DMS 273 (cell line): ENCODE results near the gene NWD2.

ENCODE experiments used
- DNase-seq: peaks from one replicate; lab custom pipeline; 2025; ENCODE audit not compliant: unreplicated experiment; lab: John Stamatoyannopoulos, UW

NWD2 gene

DNA sequence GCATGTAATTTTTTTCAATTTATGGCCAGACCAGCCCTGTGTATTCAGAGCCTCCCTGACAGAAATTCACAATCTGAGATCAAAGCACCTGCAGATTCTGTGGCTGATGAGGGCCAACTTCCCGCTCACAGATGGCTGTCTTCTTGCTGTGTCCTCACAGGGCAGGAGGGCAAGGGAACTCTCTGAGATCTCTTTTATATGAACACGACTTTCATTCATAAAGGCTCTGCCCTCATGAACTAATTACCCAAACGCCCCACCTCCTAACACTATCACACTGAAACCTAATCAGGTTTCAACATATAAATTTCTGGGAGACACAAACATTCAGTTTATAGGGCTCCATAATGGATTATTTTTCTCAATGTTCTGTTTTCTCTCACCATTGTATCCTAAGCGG is 192.6 kb downstream of the NWD2 start:
- DNase-seq, result no peak

- DNase-seq, result no peak
Measured at GRCh38 chr4:37438564-37439279, 194.2 kb downstream of the NWD2 start.

- no peak for DNase-seq
Measured at GRCh38 chr4:37439809-37440474, 195.4 kb downstream of the NWD2 start.

DNA sequence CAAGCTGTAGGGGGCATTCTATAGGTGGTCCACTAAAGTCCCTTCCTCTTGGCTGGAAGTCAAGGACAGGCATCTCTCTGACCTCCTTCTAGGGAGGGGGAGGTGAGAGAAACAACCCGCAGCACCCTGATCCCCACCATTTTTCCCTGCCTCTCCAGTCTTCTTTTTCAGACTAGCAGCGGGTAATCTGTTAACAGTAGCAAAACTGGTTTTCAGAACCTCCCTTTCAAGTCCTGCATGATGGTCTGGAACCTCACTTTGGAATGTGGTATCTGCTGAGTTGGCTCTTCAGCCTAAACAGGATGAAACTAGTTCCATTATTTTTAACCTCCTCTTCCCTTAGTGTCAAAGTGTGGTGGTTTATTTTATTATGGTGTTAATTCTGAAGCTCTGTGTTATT is 196.0 kb downstream of the NWD2 start:
- DNase-seq, result no peak

DNA sequence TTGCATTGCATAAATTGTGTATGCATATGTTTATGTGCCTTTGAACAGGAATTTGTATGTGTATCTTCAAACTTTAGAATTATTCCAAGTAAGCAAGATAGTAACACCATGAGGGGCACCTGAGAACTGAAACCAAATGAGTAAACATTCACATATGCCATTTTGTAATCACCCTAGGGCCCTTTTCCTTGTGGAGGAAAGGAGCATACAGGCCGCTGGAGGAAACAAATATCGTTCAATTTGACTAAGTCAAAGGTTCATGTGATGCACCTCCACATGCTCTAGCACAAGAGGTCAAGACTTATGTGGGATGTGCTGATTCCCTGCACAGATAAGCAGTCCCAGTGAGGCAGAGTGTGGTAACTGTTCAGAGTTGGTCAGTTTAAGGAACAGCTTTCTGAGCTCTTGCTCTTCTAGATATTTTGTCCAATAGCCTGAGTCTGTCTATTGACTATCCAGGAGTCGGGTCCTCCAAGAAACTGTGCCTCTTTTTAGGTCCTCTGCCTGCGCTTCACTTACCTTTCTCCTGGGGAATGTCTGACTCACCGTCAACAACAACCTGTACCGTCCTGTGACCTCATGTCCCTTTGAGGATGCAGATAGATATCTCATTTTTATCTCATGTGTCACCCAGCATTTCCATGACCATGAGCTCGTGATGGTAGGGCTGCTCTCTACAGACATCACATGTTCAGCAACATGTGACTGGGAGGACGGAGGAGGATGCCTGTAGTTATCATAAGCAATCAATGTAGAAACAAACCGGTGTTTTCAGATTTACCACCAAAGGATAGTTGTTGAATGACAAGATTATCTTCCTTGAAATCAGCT is 196.9 kb downstream of the NWD2 start:
- no peak for DNase-seq

DNA sequence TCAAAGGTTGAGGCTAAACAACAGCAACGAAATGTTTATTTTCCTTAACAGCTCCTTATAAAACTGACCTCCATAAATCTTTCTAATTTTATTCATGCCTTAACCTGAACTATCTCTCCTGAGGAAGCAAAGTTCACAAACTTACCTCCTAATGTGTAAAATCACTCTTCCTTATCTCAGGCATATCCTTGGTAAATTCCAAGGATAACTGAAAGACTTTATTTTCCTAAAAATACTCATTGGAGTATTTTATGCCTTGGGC is 197.4 kb downstream of the NWD2 start:
- DNase-seq, result no peak

GRCh38 chr4:37443137-37443536 is 198.6 kb downstream of the NWD2 start:
- DNase-seq, result no peak

DNA sequence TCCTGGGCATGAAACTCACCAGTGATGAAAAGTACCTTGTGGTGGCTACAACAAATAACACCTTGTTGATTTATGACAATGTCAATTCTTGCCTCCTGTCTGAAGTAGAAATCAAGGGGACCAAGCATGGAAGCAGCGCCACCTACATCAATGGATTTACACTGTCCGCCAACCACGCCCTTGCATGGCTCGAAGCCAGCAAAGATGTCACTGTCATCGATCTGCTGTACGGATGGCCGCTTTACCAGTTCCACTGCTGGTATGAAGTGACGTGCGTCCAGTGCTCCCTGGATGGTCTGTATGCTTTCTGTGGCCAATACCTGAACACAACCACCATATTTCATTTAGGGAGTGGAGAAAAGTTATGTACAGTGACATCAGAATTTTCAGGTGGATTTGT is 200.5 kb downstream of the NWD2 start:
- no peak for DNase-seq

DNA sequence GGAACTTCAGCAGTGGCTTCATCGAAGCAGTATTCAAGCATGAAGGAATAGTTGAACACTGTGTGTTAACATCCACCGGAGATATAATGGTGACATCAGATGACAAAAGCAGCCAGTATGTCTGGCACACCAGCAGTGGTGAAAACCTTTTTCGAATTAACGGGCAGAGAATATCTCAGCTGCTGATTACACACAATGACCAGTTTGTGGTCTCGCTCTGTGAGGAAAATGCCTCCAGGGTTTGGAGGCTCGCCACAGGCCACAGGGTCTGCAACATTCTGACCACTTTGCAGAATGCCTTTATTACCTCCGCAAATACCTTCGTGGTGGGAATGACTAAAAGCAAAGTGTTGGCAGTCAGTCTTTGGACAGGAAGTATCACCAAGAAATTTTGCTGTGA is 201.5 kb downstream of the NWD2 start:
- DNase-seq, result no peak

GRCh38 chr4:37447886-37448285 is 203.3 kb downstream of the NWD2 start:
- no peak for DNase-seq

GRCh38 chr4:37450309-37450708 is 205.8 kb downstream of the NWD2 start:
- no peak for DNase-seq

- DNase-seq, result no peak
Measured at GRCh38 chr4:37450911-37451310, 206.4 kb downstream of the NWD2 start.

DNA sequence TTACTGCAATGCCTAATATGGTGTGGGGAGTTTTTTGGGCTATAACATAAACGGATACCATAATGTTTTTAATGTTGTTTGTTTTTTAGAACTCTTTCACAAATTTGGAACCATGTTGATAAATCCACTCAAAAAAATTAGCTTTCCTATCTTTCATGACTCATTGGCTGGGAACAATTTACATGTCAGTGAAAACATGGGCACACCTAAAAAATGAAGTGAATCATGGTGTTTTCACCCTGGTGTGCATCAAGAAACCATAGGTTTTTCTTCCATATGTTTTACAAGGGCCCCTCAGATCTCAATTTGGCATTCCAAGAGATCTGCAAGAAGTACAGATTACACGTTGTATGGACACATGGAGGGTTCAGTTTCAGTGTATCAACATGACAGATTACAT is 207.1 kb downstream of the NWD2 start:
- DNase-seq, result no peak

DNA sequence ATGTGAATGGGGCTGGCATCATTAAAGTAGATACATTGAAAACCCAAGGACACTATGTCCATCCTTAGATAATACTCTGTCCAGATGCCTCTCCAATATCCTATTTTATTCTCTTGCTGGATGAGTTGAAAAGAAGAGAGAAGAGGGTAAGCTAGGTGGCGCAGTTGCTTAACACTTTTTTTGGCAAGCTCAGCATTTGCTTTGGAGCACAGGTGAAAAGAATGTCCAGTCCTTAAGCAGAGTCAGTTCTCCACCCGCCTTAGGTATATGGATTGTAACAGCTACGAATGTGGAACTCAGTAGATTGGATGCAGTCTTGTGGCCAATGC is 208.4 kb downstream of the NWD2 start:
- DNase-seq, result peak; percentile 86

GRCh38 chr4:37453281-37453998 is 208.9 kb downstream of the NWD2 start:
- peak; percentile 82 for DNase-seq

GRCh38 chr4:37453999-37454800 is 209.7 kb downstream of the NWD2 start:
- DNase-seq, result peak; percentile 17

GRCh38 chr4:37455301-37456131 is 211.0 kb downstream of the NWD2 start:
- DNase-seq, result peak; percentile 27

DNA sequence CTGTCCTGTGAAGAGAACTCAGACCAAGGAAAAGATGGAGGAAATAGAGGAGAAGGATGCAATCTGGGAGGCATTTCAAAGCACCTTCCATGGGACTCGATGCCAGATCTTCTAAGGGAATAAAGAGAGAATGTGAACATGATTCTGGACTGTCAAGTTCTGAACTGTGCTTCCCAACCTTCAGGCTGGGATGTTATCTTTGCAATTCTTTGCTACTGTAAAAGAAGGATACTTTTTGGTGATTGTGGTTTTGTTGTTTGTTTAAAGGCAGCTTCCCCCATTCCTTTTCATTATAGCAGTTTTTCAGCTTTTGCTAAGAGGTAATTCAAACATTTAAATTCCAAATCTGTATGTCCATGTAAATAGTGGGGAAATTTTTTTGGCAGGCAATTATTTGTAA is 217.3 kb downstream of the NWD2 start:
- DNase-seq, result no peak

GRCh38 chr4:37463033-37463856 is 218.7 kb downstream of the NWD2 start:
- DNase-seq, result no peak
